Measurements from ENCODE around the gene HNRNPA3. TPM values are rescaled to one million over a fixed set of nuclear protein-coding genes. Genes with fewer than 3 reads are reported as not detected.
A peak's percentile ranks its signal among the peaks of the same experiment; 100 is the strongest.

The HNRNPA3 gene
- total and polyA plus RNA-seq, 2 of the 13 experiments (the other 11 are each of a cell fraction or from before 2014, with no cell fraction given) = 73.3 to 97.7 TPM

- 0 out of 2 replicates have a peak, but pooled peaks have one; percentile 60 for TF ChIP-seq IRF9 (CRISPR knock-in tag; IDR thresholded peaks at IDR 0.05; ENCODE audit: borderline replicate concordance)
- no peak for TF ChIP-seq IKZF1 (IDR thresholded peaks at IDR 0.05)
- no peak for TF ChIP-seq SNAPC5 (CRISPR knock-in tag; IDR thresholded peaks at IDR 0.05; ENCODE audit: borderline replicate concordance)
- peak; percentile 89 for TF ChIP-seq TEAD3 (CRISPR knock-in tag; optimal IDR thresholded peaks at IDR 0.05; ENCODE audit: borderline replicate concordance)
- 0 out of 2 replicates have a peak, but pooled peaks have one; percentile 38 for TF ChIP-seq ZBTB33 (CRISPR knock-in tag; IDR thresholded peaks at IDR 0.05)
- TF ChIP-seq ZMYM3 (CRISPR knock-in tag; IDR thresholded peaks at IDR 0.05) = peak; percentile 94
- peak; percentile 53; the same call in 1 of the 2 replicates for TF ChIP-seq ZNF605 (CRISPR knock-in tag; IDR thresholded peaks at IDR 0.05)
- no peak for TF ChIP-seq CBX2 (IDR thresholded peaks at IDR 0.05; ENCODE audit: low read depth, low read length)
- TF ChIP-seq CBX2 (CRISPR knock-in tag; IDR thresholded peaks at IDR 0.05; ENCODE audit: low read depth) = no peak
- peak; percentile 75; the same call in 1 of the 2 replicates for TF ChIP-seq ZNF639 (CRISPR knock-in tag; conservative IDR thresholded peaks at IDR 0.05)
- TF ChIP-seq ISL2 (CRISPR knock-in tag; IDR thresholded peaks at IDR 0.05) = peak; percentile 89
- TF ChIP-seq MEIS1 (CRISPR knock-in tag; IDR thresholded peaks at IDR 0.05; ENCODE audit: borderline replicate concordance) = peak; percentile 28; the same call in 1 of the 2 replicates
- TF ChIP-seq SKI (IDR thresholded peaks at IDR 0.05; ENCODE audit: partially characterized antibody) = no peak
- peak; percentile 42; the same call in 1 of the 2 replicates for TF ChIP-seq MLX (CRISPR knock-in tag; IDR thresholded peaks at IDR 0.05)
- TF ChIP-seq HNF4G (IDR thresholded peaks at IDR 0.05; ENCODE audit: borderline replicate concordance, low read depth, low read length) = peak; percentile 71
- TF ChIP-seq HNF4G (CRISPR knock-in tag; IDR thresholded peaks at IDR 0.05; ENCODE audit: borderline replicate concordance, low read depth) = peak; percentile 64; the same call in 1 of the 2 replicates
- peak; percentile 90; the same call in 1 of the 2 replicates for TF ChIP-seq RXRA (CRISPR knock-in tag; IDR thresholded peaks at IDR 0.05)
- peak; percentile 83 for TF ChIP-seq FOXP1 (IDR thresholded peaks at IDR 0.05)
- peak; percentile 92 for TF ChIP-seq FOXP1 (CRISPR knock-in tag; IDR thresholded peaks at IDR 0.05)
- TF ChIP-seq ZNF367 (CRISPR knock-in tag; IDR thresholded peaks at IDR 0.05; ENCODE audit: borderline replicate concordance) = no peak
- peak; percentile 92 for TF ChIP-seq ZBTB20 (CRISPR knock-in tag; IDR thresholded peaks at IDR 0.05; ENCODE audit: borderline replicate concordance, low read depth)
- TF ChIP-seq FOSL2 (CRISPR knock-in tag; IDR thresholded peaks at IDR 0.05) = peak; percentile 95
- TF ChIP-seq TBL1XR1 (IDR thresholded peaks at IDR 0.05; ENCODE audit: borderline replicate concordance, low read length, partially characterized antibody) = peak; percentile 35
Measured at GRCh38 chr2:177188482-177189469, 23.8 kb upstream of the HNRNPA3 start (continued).

Measured in HepG2 (cell line).